GM12874 (cell line): ENCODE results near the gene PANX2.

Experiments
- TF ChIP-seq, protein P1 (sequence below): IDR thresholded peaks from 2 replicates; pipeline ENCODE4 v1.5.1; 2011; ENCODE audit warnings: low read depth, mild to moderate bottlenecking, control low read depth, low read length, moderate library complexity; ENCODE audit not compliant: insufficient read depth

PANX2 gene

DNA sequence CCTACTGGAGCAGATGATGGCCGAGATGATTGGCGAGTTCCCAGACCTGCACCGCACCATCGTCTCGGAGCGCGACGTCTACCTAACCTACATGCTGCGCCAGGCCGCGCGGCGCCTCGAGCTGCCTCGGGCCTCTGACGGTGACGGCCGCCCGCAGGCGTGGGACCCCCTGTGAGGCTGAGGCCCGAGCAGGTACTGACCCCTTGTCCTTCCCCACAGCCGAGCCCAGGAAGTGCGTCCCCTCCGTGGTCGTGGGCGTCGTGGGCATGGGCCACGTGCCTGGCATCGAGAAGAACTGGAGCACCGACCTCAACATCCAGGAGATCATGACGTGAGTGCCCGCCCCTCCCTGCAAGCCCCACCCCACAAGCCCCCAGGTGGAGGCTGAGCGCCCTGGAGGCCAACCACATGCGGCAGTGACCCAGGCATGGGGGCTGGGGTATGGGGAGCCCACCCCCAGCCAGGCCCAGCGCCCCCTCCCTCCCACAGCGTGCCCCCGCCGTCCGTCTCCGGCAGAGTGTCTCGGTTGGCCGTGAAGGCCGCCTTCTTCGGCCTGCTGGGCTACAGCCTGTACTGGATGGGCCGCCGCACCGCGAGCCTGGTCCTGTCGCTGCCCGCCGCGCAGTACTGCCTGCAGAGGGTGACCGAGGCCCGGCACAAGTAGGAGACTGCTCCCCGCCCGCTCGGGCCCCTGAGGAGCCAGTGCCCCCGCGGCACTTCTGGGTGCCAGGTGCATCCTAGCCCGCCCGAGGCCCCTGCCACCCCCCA is 27.5 kb downstream of the PANX2 start:
- TF ChIP-seq, protein P1, sequence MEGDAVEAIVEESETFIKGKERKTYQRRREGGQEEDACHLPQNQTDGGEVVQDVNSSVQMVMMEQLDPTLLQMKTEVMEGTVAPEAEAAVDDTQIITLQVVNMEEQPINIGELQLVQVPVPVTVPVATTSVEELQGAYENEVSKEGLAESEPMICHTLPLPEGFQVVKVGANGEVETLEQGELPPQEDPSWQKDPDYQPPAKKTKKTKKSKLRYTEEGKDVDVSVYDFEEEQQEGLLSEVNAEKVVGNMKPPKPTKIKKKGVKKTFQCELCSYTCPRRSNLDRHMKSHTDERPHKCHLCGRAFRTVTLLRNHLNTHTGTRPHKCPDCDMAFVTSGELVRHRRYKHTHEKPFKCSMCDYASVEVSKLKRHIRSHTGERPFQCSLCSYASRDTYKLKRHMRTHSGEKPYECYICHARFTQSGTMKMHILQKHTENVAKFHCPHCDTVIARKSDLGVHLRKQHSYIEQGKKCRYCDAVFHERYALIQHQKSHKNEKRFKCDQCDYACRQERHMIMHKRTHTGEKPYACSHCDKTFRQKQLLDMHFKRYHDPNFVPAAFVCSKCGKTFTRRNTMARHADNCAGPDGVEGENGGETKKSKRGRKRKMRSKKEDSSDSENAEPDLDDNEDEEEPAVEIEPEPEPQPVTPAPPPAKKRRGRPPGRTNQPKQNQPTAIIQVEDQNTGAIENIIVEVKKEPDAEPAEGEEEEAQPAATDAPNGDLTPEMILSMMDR, result no peak

DNA sequence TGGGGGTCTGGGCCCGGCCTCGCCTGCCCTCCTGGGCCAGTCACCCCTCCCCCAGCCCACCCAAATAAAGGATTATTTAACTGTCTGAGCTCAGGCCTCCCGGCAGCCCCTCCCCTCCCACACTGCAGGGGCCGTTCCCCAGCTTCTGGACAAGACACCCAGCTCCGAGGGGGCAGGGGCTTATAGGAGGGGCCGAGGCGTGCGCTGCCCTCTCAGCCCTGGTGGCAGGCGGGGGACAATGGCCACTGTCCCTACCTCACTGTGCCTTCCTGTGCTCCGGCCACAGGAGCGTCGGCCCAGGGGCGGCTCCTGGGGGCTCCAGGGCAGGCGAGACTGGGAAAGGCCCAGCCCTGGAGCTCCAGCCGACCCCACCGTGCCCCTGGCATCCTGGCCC is 28.1 kb downstream of the PANX2 start:
- TF ChIP-seq, protein P1, result no peak

DNA sequence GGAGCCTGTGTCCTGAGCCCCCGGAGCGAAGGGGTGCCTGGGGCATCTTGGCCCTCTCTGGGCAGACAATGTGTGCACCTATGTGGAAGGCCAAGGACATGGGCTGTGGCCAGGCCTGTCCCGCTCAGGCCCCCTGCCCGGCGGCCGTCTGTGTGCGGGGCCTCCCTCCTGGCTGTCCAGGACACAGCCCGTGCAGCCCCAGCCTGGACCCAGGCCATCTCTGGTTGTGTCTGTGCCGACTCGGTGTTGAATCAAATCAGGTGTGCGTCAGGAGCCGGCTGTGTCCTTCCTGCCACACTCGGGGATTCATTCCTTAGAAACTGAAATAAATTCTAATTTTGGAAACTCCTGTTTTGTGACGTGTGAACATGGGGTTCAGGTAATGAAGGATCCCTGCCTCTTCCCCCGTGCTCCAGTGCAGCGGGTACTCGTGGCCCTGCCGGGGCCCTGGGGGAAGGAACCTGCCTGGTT is 28.8 kb downstream of the PANX2 start:
- TF ChIP-seq, protein P1, result no peak

DNA sequence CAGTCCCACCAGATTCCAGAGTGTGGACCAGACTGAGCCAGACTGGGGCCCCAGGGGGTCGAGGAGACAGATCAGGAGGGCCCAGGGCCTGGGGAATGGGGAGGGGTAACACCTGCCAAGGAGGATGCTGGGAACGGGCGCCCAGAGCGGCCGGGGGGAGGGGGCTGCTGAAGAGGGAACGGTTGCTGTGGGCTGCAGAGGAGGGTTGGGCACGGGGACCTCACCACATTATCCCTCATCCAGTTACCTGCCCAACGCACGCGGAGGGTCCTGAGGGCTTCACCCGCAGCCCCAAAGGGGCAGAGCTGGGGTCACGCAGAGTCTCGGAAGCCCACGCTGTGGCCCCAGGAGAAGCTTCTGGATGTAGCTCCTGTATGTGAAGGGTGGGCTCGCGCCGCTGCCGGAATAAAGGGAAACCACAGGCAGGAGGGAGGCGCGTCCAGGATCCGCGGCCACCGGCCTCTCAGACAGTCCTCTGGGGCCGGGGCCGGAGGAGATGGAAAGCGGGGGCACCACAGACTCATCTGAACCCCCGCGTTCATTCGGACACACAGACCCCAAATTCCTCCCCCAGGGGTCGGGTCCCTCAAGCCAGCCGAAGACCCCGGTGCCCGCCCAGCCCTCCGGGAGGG is 29.4 kb downstream of the PANX2 start:
- TF ChIP-seq, protein P1, result no peak

DNA sequence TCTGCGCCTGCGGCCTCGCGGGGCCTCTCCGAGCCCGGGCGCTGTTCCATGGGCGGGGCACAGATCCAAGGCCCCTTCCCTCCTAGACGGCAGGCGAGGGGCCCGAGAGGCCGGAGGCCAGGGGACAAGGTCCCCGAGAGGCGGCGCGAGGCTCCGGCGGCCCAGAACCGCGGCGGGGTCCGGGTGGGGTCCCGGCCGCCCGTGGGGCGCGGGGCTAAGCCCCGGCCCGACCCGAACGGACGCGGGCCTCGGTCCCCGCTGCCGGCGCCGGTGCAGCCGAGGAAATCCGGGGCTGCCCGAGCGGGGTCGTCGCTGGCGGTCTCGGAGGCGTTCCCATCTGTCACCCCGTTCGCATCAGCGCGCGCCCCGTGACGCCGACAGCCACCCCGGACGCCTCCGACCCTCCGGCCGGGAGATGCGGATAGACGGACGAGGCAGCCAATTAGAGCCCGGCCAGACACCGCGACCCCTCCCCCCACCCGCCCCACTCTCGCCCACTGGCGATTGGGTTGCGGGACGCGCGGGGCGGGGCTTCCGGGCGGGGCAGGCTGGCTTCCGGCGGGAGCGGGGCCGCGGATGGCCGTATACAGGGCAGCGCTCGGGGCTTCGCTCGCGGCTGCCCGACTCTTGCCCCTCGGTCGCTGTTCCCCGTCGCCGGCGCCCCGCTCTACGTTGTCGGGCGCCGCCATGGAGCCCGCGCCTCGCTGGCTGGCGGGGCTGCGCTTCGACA is 30.1 kb downstream of the PANX2 start, which contains the start of gene SELENOO:
Gene SELENOO, plus strand, starts transcription at position 551 of the 730 bp plus-strand sequence. Its CDS starts 26 bp downstream, at position 577.
- TF ChIP-seq, protein P1, result no peak

DNA sequence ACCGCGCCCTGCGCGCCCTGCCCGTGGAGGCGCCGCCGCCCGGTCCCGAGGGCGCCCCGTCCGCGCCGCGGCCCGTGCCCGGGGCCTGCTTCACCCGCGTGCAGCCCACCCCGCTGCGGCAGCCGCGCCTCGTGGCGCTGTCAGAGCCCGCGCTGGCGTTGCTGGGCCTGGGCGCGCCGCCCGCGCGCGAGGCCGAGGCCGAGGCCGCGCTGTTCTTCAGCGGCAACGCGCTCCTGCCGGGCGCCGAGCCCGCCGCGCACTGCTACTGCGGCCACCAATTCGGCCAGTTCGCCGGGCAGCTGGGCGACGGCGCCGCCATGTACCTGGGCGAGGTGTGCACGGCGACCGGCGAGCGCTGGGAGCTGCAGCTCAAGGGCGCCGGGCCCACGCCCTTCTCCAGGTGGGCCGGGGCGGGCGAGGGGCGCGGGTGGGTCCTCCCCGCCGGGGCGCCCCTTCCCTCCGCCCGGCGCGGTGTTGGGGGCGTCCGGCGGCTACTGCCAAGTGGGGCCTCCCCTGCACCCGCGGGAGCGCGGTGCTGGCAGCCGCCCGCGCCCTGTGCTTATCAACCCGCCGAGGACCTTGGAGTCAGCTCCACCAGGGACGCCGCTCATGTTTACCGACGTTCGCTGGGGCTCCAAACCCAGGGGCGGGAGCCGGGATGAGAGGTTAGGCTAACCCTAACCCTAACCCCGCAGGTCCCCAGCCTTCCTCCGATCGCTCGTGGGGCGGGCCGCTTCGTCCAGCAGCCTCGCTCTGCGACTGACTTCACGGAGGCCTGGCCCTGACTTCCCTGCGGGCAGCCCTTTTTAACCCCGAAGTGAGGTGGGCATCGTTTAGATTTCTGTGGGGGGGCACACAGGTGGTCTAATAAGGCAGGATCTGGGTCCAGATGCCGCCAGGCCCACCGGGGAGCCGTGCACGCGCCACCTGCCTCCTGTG is 30.9 kb downstream of the PANX2 start:
- TF ChIP-seq, protein P1, result no peak
